GM23338 (cell line): ENCODE results near the gene FBXL20. TPM values are rescaled to one million over a fixed set of nuclear protein-coding genes. Genes with fewer than 3 reads are reported as not detected.
A peak's percentile ranks its signal among the peaks of the same experiment; 100 is the strongest.

Experiments
- ATAC-seq: fragments of 200-7000 bp; cut with Tn5 transposase; 3 replicates; pipeline ENCODE4 v1.9.1; 2020
- DNase-seq: peaks from one replicate; pipeline ENCODE4 v3.0.0-alpha.2; 2015; ENCODE audit warnings: low spot score
- H2AFZ ChIP-seq: fragments of 200-600 bp; sonication (generic); 2 replicates; pipeline ENCODE4 v1.8.0; 2016; ENCODE audit warnings: antibody characterized with exemption, mild to moderate bottlenecking, moderate library complexity
- H3F3A ChIP-seq: fragments of 200-600 bp; sonication (generic); replicated peaks from 2 replicates; pipeline ENCODE4 v1.8.0; 2017; ENCODE audit warnings: antibody characterized with exemption, mixed run types, low read depth
- H3K27ac ChIP-seq: fragments of 200-600 bp; sonication (generic); 2 replicates; pipeline ENCODE4 v1.6.1; 2016; ENCODE audit warnings: low read depth
- H3K27me3 ChIP-seq: fragments of 200-600 bp; sonication (generic); 2 replicates; pipeline ENCODE4 v1.8.0; 2016; ENCODE audit warnings: mild to moderate bottlenecking, mixed run types, moderate library complexity; ENCODE audit not compliant: insufficient read depth
- H3K36me3 ChIP-seq: fragments of 200-600 bp; sonication (generic); 2 replicates; pipeline ENCODE4 v1.8.0; 2016; ENCODE audit warnings: mild to moderate bottlenecking; ENCODE audit not compliant: insufficient read depth
- H3K4me1 ChIP-seq: fragments of 200-600 bp; sonication (generic); 2 replicates; pipeline ENCODE4 v1.8.0; 2016; ENCODE audit warnings: mild to moderate bottlenecking, moderate library complexity; ENCODE audit not compliant: insufficient read depth
- H3K4me2 ChIP-seq: fragments of 200-600 bp; sonication (generic); 2 replicates; pipeline ENCODE4 v1.7.1; 2017; ENCODE audit warnings: mixed run types
- H3K4me3 ChIP-seq: fragments of 200-600 bp; sonication (generic); 2 replicates; pipeline ENCODE4 v1.6.1; 2016; ENCODE audit warnings: mixed run types
- H3K79me2 ChIP-seq: fragments of 200-600 bp; sonication (generic); replicated peaks from 2 replicates; pipeline ENCODE4 v1.8.0; 2017; ENCODE audit warnings: mild to moderate bottlenecking; ENCODE audit not compliant: insufficient read depth
- H3K9me2 ChIP-seq: fragments of 200-600 bp; sonication (generic); 2 replicates; pipeline ENCODE4 v1.8.0; 2017; ENCODE audit not compliant: insufficient read depth
- H4K20me1 ChIP-seq: fragments of 200-600 bp; sonication (generic); replicated peaks from 2 replicates; pipeline ENCODE4 v1.8.0; 2017; ENCODE audit warnings: mild to moderate bottlenecking; ENCODE audit not compliant: insufficient read depth
- H3K27ac Mint-ChIP-seq: 2 replicates; pipeline ENCODE4 v1.8.0; 2020; ENCODE audit warnings: inconsistent platforms, mild to moderate bottlenecking, moderate library complexity, mixed read lengths
- H3K27me3 Mint-ChIP-seq: 3 replicates; pipeline ENCODE4 v1.8.0; 2022; ENCODE audit warnings: low read depth, mild to moderate bottlenecking, moderate library complexity, mixed read lengths, inconsistent platforms; ENCODE audit not compliant: insufficient read depth, poor library complexity
- H3K36me3 Mint-ChIP-seq: 3 replicates; pipeline ENCODE4 v1.8.0; 2021; ENCODE audit warnings: low read depth, mild to moderate bottlenecking, inconsistent platforms, moderate library complexity, mixed read lengths
- H3K4me1 Mint-ChIP-seq: 3 replicates; pipeline ENCODE4 v1.8.0; 2020; ENCODE audit warnings: mild to moderate bottlenecking, inconsistent platforms, mixed read lengths
- H3K4me3 Mint-ChIP-seq: 3 replicates; pipeline ENCODE4 v1.8.0; 2021; ENCODE audit warnings: moderate library complexity, mild to moderate bottlenecking, inconsistent platforms, mixed read lengths
- H3K9me3 Mint-ChIP-seq: 3 replicates; pipeline ENCODE4 v1.8.0; 2020; ENCODE audit warnings: moderate library complexity, mild to moderate bottlenecking, inconsistent platforms, mixed read lengths
- CREB1 ChIP-seq: fragments of 250-450 bp; sonication (Bioruptor Pico); IDR thresholded peaks from 2 replicates; pipeline ENCODE4 v1.5.0; 2020; ENCODE audit warnings: low read depth, mild to moderate bottlenecking, moderate library complexity
- ETS1 ChIP-seq: IDR thresholded peaks from 2 replicates; pipeline ENCODE4 v1.6.1; 2016; ENCODE audit warnings: antibody characterized with exemption
- EZH2 ChIP-seq: fragments of 200-600 bp; sonication (generic); IDR thresholded peaks from one replicate; pipeline ENCODE4 v1.8.0; 2017; ENCODE audit warnings: antibody characterized with exemption, mild to moderate bottlenecking, low read depth; ENCODE audit not compliant: unreplicated experiment
- EZH2phosphoT487 ChIP-seq: fragments of 200-600 bp; sonication (generic); IDR thresholded peaks from one replicate; pipeline ENCODE4 v1.8.1; 2018; ENCODE audit warnings: antibody characterized with exemption; ENCODE audit not compliant: unreplicated experiment
- JUNB ChIP-seq: IDR thresholded peaks from one replicate; pipeline ENCODE4 v1.6.1; 2016; ENCODE audit warnings: antibody characterized with exemption; ENCODE audit not compliant: unreplicated experiment
- NANOG ChIP-seq: IDR thresholded peaks from 2 replicates; pipeline ENCODE4 v1.6.1; 2016; ENCODE audit warnings: antibody characterized with exemption, borderline replicate concordance
- POLR2AphosphoS5 ChIP-seq: IDR thresholded peaks from 2 replicates; pipeline ENCODE4 v1.6.1; 2016; ENCODE audit warnings: antibody characterized with exemption, low read depth
- REST ChIP-seq: IDR thresholded peaks from one replicate; pipeline ENCODE4 v1.6.1; 2018; ENCODE audit warnings: antibody characterized with exemption; ENCODE audit not compliant: unreplicated experiment
- STAT1 ChIP-seq: IDR thresholded peaks from one replicate; pipeline ENCODE4 v1.6.1; 2016; ENCODE audit warnings: antibody characterized with exemption; ENCODE audit not compliant: unreplicated experiment
- ZNF114 ChIP-seq: fragments of 250-450 bp; sonication (Bioruptor Pico); IDR thresholded peaks from 2 replicates; pipeline ENCODE4 v1.5.0; 2020; ENCODE audit warnings: mild to moderate bottlenecking, moderate library complexity
- polyA plus RNA-seq: library from polyadenylated mRNA; unstranded; fragments of >200 nt; fragmentation: Nextera tagmentation; extraction: Ambion mirVana; gene quantifications from 2 replicates; pipeline ENCODE4 v1.2.1, GENCODE V29; 2016
- total RNA-seq: library from RNA; depleted of rRNA; stranded (reverse); fragments of >200 nt; shearing (Covaris generic); gene quantifications from 2 replicates; pipeline ENCODE4 v1.2.3, GENCODE V29; 2014

FBXL20 gene
- total and polyA plus RNA-seq, 2 experiments from 2014 or later: 2.9 to 6.9 TPM

- no peak for TF ChIP-seq REST
- no peak for TF ChIP-seq EZH2
- no peak for TF ChIP-seq POLR2AphosphoS5
- TF ChIP-seq ETS1: no peak
- TF ChIP-seq NANOG: no peak
- TF ChIP-seq CREB1: no peak
- TF ChIP-seq EZH2phosphoT487: no peak
- no peak for TF ChIP-seq JUNB
- TF ChIP-seq ZNF114: no peak
Measured at GRCh38 chr17:39264119-39264518, 137.3 kb downstream of the FBXL20 start (continued).

GRCh38 chr17:39261286-39261685 lies 140.1 kb downstream of the FBXL20 start:
- H3K27ac ChIP-seq: no peak overlapping the region
- peaks cover 10% of the 10 kb centered on the region for H3K36me3 Mint-ChIP-seq
- TF ChIP-seq ETS1 (no peak), REST (no peak), STAT1 (no peak), NANOG (no peak)

More at GRCh38 chr17:39261286-39261685, 140.1 kb downstream of the FBXL20 start:
- Histone ChIP-seq H3K36me3 (no peaks in the 10 kb centered on the region), H3K4me2 (no peak overlapping the region), H3K9me2 (0 out of 2 replicates have a peak, but pooled peaks cover 3% of the 10 kb centered on the region), H3K27me3 (no peaks in the 10 kb centered on the region), H3K4me1 (no peaks in the 10 kb centered on the region), H3F3A (no peaks in the 10 kb centered on the region), H3K4me3 (no peak overlapping the region), H3K79me2 (no peaks in the 10 kb centered on the region), H2AFZ (no peak overlapping the region), H4K20me1 (no peaks in the 10 kb centered on the region; the same call in 1 of the 2 replicates)
- ATAC-seq (peak; percentile 87), DNase-seq (peak; percentile 84)
- H3K27me3 Mint-ChIP-seq: peaks cover 3% of the 10 kb centered on the region
- no peaks in the 10 kb centered on the region for H3K9me3 Mint-ChIP-seq
- peaks cover 7% of the 10 kb centered on the region for H3K4me1 Mint-ChIP-seq
- H3K27ac Mint-ChIP-seq: peak overlapping the region; percentile 95
- H3K4me3 Mint-ChIP-seq: no peak overlapping the region
